Caco-2 (cell line): ENCODE measurements around the gene NEU1. TPM values are rescaled to one million over a fixed set of nuclear protein-coding genes. Genes with fewer than 3 reads are reported as not detected.

Source experiments
- BruUV-seq: library from RNA; stranded (reverse); fragments of 400-500 nt; replicated peaks from 2 replicates; lab custom pipeline; 2021; lab: Mats Ljungman, UMichigan
- CTCF ChIA-PET: fragments of 300-600 bp; sonication (Branson Sonifier 250); formaldehyde crosslinking; loops from one replicate; lab custom pipeline; 2022; ENCODE audit warnings: antibody characterized with exemption; lab: Charles Lee
- POLR2A ChIA-PET: fragments of 300-600 bp; sonication (Branson Sonifier 250); formaldehyde crosslinking; loops from one replicate; lab custom pipeline; 2022; ENCODE audit warnings: antibody characterized with exemption; lab: Charles Lee
- DNase-seq, 2 experiments: peaks; one replicate each; pipeline versions ENCODE4 v3.0.0 to v3.0.0-alpha.2; 2020 to 2022
- H3K27me3 ChIP-seq: replicated peaks from 2 replicates; pipeline ENCODE4 v1.6.0; 2011; ENCODE audit warnings: low read length; ENCODE audit not compliant: control insufficient read depth, insufficient read depth
- H3K36me3 ChIP-seq: 2 replicates; pipeline ENCODE4 v1.5.1; 2011; ENCODE audit warnings: low read length; ENCODE audit not compliant: control insufficient read depth, insufficient read depth
- H3K4me1 ChIP-seq: fragments of 250-450 bp; sonication (Bioruptor Pico); 2 replicates; pipeline ENCODE4 v1.5.1; 2020; ENCODE audit warnings: mild to moderate bottlenecking
- H3K4me3 ChIP-seq: 2 replicates; pipeline ENCODE4 v1.5.1; 2011; ENCODE audit warnings: low read depth, mild to moderate bottlenecking, control low read depth, low read length
- H3K9me3 ChIP-seq: fragments of 250-450 bp; sonication (Bioruptor Pico); 2 replicates; pipeline ENCODE4 v1.5.1; 2020; ENCODE audit warnings: mild to moderate bottlenecking, moderate library complexity
- H3K27ac Mint-ChIP-seq: one replicate; pipeline ENCODE4 v1.8.0; 2022; ENCODE audit warnings: mixed read lengths; ENCODE audit not compliant: unreplicated experiment
- H3K27me3 Mint-ChIP-seq: one replicate; pipeline ENCODE4 v1.8.0; 2022; ENCODE audit warnings: mixed read lengths; ENCODE audit not compliant: insufficient read depth, unreplicated experiment
- H3K36me3 Mint-ChIP-seq: one replicate; pipeline ENCODE4 v1.8.0; 2022; ENCODE audit warnings: mild to moderate bottlenecking, mixed read lengths; ENCODE audit not compliant: insufficient read depth, unreplicated experiment
- H3K4me1 Mint-ChIP-seq: one replicate; pipeline ENCODE4 v1.8.0; 2022; ENCODE audit warnings: low read depth, mixed read lengths; ENCODE audit not compliant: unreplicated experiment
- H3K4me3 Mint-ChIP-seq: one replicate; pipeline ENCODE4 v1.8.0; 2022; ENCODE audit warnings: mild to moderate bottlenecking, moderate library complexity, mixed read lengths; ENCODE audit not compliant: unreplicated experiment
- H3K9me3 Mint-ChIP-seq: one replicate; pipeline ENCODE4 v1.8.0; 2022; ENCODE audit warnings: mixed read lengths; ENCODE audit not compliant: unreplicated experiment
- intact Hi-C: fragments of 100-400 bp; cut with micrococcal nuclease; formaldehyde crosslinking; loops from one replicate; pipeline ENCODE4 v1.10.0; 2022; ENCODE audit not compliant: unreplicated experiment
- total RNA-seq: library from RNA; stranded (reverse); gene quantifications from 2 replicates; pipeline ENCODE4 v1.2.3, GENCODE V29; 2022
- TF ChIP-seq, protein P1 (sequence below), 2 experiments: fragments of 200-600 bp in 1 of 2; IDR thresholded peaks; 1 replicate in 1 of 2; 2 replicates in 1 of 2; pipeline versions ENCODE4 v1.5.1 to v1.8.0; 2011 to 2022; ENCODE audit warnings: antibody characterized with exemption in 1 of 2, control low read depth in 1 of 2, inconsistent platforms in 1 of 2, low read depth in 1 of 2, low read length in 1 of 2, mild to moderate bottlenecking in 1 of 2, moderate library complexity in 1 of 2; ENCODE audit not compliant: insufficient read depth in 1 of 2, severe bottlenecking in 1 of 2, unreplicated experiment in 1 of 2

Gene NEU1
- total RNA-seq, 1 experiment from 2014 or later = 176 TPM

DNA sequence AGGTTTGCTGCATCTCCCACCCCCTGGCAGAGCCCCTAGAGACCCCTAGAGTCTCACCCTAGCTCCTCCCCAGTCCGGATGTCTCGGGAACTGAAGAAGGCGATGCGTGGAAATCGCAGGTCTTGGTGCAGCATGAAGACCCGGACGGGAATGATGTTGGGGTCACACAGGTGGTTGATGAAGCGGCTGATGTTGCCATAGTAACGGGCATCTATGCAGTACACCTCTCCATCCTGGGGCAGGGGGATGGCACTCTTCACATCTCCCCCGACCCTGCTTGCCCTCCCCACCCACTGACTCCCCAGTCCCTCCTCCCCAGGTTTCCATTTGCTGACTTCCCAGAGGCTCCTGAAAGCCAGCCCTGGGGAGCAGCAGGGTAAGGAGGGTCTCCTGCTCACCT is 18.0 kb upstream of the NEU1 start:
- Histone ChIP-seq H3K4me1 (peaks cover 15% of the 10 kb centered on the region; the same call in 1 of the 2 replicates), H3K27me3 (no peaks in the 10 kb centered on the region), H3K9me3 (no peaks in the 10 kb centered on the region), H3K36me3 (no peaks in the 10 kb centered on the region; the same call in none of the 2 replicates), H3K4me3 (no peak overlapping the region)
- Mint-ChIP-seq H3K36me3 (peaks cover 28% of the 10 kb centered on the region), H3K4me3 (no peak overlapping the region), H3K9me3 (no peaks in the 10 kb centered on the region), H3K4me1 (peaks cover 8% of the 10 kb centered on the region), H3K27ac (no peak overlapping the region), H3K27me3 (no peaks in the 10 kb centered on the region)
- no peak for DNase-seq
- intact Hi-C loops = no loop called here
- ChIA-PET CTCF (interaction anchor here (0.6 to 1.2 kb wide), 3 partner anchors 11 to 111 kb away, joined by 3 to 4 read pairs (median 3); partner anchors contain the start of gene NEU1), POLR2A (no interaction called here)
- TF ChIP-seq, protein P1, sequence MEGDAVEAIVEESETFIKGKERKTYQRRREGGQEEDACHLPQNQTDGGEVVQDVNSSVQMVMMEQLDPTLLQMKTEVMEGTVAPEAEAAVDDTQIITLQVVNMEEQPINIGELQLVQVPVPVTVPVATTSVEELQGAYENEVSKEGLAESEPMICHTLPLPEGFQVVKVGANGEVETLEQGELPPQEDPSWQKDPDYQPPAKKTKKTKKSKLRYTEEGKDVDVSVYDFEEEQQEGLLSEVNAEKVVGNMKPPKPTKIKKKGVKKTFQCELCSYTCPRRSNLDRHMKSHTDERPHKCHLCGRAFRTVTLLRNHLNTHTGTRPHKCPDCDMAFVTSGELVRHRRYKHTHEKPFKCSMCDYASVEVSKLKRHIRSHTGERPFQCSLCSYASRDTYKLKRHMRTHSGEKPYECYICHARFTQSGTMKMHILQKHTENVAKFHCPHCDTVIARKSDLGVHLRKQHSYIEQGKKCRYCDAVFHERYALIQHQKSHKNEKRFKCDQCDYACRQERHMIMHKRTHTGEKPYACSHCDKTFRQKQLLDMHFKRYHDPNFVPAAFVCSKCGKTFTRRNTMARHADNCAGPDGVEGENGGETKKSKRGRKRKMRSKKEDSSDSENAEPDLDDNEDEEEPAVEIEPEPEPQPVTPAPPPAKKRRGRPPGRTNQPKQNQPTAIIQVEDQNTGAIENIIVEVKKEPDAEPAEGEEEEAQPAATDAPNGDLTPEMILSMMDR (IDR thresholded peaks at IDR 0.05; ENCODE audit: insufficient read depth in 1 of 2, low read depth in 1 of 2, low read length in 1 of 2, severe bottlenecking in 1 of 2, unreplicated experiment in 1 of 2) = no peak
- no TSS peak for BruUV-seq

GRCh38 chr6:31879901-31880300 is 17.3 kb upstream of the NEU1 start:
- no peaks in the 10 kb centered on the region for H3K9me3 Mint-ChIP-seq
- H3K27me3 Mint-ChIP-seq = no peaks in the 10 kb centered on the region
- Histone ChIP-seq H3K4me1 (peaks cover 15% of the 10 kb centered on the region; the same call in 1 of the 2 replicates), H3K36me3 (no peaks in the 10 kb centered on the region; the same call in none of the 2 replicates), H3K4me3 (no peak overlapping the region), H3K27me3 (no peaks in the 10 kb centered on the region), H3K9me3 (no peaks in the 10 kb centered on the region)
- DNase-seq = no peak
- TSS peak; percentile 87 for BruUV-seq
- TF ChIP-seq, protein P1 (IDR thresholded peaks at IDR 0.05; ENCODE audit: insufficient read depth in 1 of 2, low read depth in 1 of 2, low read length in 1 of 2, severe bottlenecking in 1 of 2, unreplicated experiment in 1 of 2) = no peak
- POLR2A ChIA-PET = interaction anchor here (0.5 kb wide), 1 partner anchor 16 kb away, joined by 3 read pairs; no protein-coding TSS in a partner anchor
- no peak overlapping the region for H3K4me3 Mint-ChIP-seq
- intact Hi-C loops = no loop called here
- CTCF ChIA-PET = interaction anchor here (0.6 to 1.2 kb wide), 2 partner anchors 12 to 17 kb away, joined by 3 to 4 read pairs; partner anchors contain the start of gene NEU1
- peaks cover 25% of the 10 kb centered on the region for H3K36me3 Mint-ChIP-seq
- peaks cover 8% of the 10 kb centered on the region for H3K4me1 Mint-ChIP-seq
- H3K27ac Mint-ChIP-seq = no peak overlapping the region

GRCh38 chr6:31879143-31879542 is 16.5 kb upstream of the NEU1 start:
- Mint-ChIP-seq H3K36me3 (peaks cover 25% of the 10 kb centered on the region), H3K9me3 (no peaks in the 10 kb centered on the region), H3K27me3 (no peaks in the 10 kb centered on the region), H3K27ac (no peak overlapping the region), H3K4me3 (no peak overlapping the region), H3K4me1 (peaks cover 8% of the 10 kb centered on the region)
- Histone ChIP-seq H3K4me3 (no peak overlapping the region), H3K9me3 (no peaks in the 10 kb centered on the region), H3K4me1 (peaks cover 15% of the 10 kb centered on the region; the same call in 1 of the 2 replicates), H3K36me3 (no peaks in the 10 kb centered on the region; the same call in 1 of the 2 replicates), H3K27me3 (no peaks in the 10 kb centered on the region)
- DNase-seq = no peak
- ChIA-PET CTCF (no interaction called here), POLR2A (no interaction called here)
- intact Hi-C loops = no loop called here
- no TSS peak for BruUV-seq
- TF ChIP-seq, protein P1 (IDR thresholded peaks at IDR 0.05; ENCODE audit: insufficient read depth in 1 of 2, low read depth in 1 of 2, low read length in 1 of 2, severe bottlenecking in 1 of 2, unreplicated experiment in 1 of 2) = no peak
